Measurements from ENCODE around the gene MYRIP.
"Not testable (repeated sequence)": the region's sequence is repeated elsewhere in the genome, so short reads cannot be mapped to it uniquely, and the experiment has no call there.

MYRIP gene

DNA sequence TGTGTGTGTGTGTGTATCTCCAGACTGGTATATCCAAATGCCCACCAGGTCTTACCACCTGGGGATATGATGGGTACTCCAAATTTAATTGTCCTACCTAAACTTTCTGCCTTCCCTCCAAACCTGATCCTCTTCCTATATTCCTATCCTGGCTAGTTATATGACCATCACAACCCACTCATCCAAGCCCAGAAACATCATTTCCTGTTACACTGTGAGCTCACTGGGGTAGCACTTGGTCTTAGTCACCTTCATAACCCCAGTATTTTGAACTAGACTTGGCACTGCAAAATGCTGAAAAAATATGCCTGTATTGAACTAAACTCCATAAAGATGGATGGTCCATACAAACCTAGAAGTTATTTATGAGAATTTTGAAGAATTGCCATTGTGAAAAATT lies 321.3 kb downstream of the MYRIP start:
- no peak for DNase-seq (ENCODE audit: low read depth)

DNA sequence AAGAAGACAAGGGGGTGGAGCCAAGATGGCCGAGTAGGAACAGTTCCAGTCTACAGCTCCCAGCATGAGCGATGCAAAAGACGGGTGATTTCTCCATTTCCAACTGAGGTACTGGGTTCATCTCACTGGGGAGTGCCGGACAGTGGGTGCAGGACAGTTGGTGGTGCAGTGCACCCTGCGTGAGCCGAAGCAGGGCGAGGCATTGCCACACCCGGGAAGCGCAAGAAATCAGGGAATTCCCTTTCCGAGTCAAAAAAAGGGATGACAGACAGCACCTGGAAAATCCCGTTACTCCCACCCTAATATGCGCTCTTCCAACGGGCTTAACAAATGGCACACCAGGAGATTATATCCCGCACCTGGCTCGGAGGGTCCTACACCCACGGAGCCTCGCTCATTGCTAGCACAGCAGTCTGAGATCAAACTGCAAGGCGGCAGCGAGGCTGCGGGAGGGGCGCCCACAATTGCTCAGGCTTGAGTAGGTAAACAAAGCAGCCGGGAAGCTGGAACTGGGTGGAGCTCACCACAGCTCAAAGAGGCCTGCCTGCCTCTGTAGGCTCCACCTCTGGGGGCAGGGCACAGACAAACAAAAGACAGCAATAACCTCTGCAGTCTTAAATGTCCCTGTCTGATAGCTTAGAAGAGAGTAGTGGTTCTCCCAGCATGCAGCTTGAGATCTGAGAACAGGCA lies 324.6 kb downstream of the MYRIP start:
- not testable (repeated sequence) for DNase-seq (ENCODE audit: low read depth)

DNA sequence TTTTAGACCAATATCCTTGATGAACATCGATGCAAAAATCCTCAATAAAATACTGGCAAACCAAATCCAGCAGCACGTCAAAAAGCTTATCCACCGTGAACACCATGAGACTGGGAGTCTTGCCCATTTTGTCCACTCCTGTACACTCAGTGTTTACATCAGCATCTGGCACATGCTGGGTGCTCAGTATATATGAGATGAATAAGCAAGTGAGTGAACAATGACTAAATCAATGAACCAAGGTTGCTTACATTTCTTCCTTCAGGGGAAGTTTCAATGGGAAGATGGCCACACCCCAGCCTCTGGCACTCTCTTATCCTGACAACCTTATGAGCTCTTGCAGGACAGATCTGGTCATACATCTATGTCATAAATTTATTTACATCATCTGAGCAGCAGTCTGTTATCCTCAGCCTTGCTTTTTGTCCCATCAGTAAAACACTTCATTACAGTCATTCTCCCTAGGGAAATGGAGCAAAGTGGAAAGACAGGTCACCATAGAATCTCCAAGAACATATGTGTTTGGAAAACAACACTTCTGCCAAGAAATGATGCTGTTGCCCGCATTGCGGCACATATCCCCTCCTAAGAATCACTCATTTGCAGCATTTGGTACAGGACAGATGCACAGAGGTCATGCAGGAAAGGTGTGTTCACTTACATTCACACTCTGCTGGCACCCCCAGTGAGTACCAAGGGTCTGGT lies 328.3 kb downstream of the MYRIP start:
- DNase-seq (ENCODE audit: low read depth): no peak

DNA sequence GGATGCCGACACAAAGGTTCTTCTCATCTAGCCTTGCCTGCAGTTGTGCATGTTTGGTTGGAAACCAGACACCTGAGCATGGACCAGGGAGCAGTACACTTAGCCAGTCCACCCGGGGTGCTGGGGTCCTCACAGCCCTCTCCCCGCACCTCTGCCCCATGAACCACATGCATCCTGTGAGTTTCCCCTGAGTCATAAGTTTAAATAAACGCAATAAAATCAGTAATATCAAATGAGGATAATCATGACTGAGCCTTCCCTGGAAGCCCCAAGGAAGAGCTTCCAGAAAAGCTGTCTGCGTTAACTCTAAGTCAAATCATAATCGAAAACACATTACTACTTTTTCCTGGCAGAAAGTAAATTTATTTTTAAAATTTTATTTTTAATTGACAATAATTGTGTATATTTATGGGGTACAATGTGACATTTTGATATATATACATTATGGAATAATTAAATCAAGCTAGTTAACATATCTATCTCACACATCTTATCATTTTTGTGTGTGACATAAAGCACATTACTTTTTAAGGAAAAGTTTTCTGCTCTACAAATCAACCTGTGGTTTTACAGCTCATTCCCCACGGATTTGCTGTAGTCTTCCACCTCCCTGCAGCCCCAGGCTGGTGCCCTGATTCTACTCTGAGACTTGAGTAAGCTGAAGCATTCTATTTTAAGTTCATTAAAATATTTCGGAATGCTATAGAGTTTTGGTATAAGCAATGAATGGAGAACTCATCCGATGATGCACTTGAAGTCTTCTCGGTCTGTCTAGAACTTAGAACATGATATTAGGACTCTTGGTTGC lies 334.1 kb downstream of the MYRIP start:
- DNase-seq (ENCODE audit: low read depth): no peak

DNA sequence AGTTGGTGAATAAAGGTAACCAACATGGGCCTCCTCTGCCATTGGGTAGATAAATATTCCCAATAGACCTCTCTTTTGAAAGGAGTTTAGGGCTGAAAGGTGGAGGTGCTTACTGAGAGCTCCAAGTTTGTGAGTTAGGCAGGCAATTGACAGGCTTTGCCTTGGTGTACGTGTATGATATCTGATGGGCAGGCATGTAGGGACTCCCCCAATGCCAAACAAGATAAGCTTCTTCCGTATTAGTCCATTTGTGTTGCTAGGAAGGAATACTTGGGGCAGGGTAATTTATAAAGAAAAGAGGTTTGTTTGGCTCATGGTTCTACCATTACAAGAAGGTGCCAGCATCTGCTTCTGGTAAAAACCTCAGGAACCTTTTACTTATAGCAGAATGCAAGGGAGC lies 339.4 kb downstream of the MYRIP start:
- DNase-seq (ENCODE audit: low read depth): no peak

DNA sequence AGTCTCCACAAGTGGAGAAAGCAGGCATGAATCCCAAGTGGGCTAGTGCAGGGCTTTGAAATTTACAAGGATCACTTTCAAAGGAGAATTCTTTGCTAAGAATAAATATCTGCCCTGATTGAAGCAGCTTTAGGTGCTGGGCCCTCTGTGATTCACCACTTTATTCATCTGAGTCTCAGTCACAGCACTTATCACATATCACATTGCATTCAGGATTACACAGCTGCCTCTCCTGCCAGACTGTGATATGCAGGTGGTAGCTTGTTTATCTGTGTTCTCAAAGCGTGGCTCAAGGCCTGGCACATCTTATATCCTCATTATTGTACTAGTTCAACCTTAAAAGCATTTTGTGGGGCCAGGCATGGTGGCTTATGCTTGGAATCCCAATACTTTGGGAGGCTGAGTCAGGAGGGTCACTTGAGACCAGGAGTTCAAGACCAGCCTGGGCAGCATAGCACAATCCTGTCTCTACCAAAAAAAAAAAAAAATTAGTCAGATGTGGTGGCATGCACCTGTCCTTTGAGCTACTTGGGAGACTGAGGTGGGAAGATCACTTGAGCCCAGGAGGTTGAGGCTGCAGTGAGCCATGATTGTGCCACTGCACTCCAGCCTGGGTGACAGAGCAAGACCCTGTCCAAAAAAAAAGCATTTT lies 343.2 kb downstream of the MYRIP start:
- DNase-seq (ENCODE audit: low read depth): no peak

DNA sequence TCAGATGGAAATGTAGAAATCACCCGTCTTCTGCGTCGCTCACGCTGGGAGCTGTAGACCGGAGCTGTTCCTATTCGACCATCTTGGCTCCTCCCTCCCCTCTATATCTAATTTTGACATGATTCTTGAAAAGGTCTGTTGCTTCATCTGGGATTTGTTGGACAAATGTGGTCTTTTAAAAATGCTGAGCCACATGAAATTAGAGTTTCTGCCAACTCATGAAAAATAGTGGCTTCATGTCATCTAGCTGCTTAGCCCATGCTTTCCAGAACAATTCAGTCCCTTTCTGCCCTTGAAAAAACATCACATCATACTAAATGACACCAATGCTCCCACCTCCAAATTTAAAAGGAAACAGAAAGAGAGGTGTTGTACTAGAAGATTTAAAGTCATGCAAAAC lies 351.5 kb downstream of the MYRIP start:
- DNase-seq (ENCODE audit: low read depth): no peak

DNA sequence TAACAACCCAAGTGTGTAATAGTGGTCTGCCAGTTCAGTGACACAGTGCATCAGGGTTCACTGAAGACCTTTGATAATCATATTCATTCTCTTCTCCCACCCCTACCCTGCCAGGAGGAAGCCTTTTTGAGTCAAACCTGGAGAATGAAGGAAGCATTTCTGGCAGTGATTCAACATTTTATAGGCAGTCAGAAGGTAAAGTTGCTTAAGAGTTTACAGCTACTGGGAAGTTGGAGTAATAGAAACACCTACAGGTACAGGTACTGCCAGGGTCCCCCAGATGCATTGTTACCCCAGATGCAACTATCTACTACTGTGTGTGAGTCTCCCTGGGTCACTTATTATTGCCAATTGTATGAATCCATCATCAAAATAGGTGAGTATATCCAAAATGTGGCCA lies 353.2 kb downstream of the MYRIP start:
- no peak for DNase-seq (ENCODE audit: low read depth)

DNA sequence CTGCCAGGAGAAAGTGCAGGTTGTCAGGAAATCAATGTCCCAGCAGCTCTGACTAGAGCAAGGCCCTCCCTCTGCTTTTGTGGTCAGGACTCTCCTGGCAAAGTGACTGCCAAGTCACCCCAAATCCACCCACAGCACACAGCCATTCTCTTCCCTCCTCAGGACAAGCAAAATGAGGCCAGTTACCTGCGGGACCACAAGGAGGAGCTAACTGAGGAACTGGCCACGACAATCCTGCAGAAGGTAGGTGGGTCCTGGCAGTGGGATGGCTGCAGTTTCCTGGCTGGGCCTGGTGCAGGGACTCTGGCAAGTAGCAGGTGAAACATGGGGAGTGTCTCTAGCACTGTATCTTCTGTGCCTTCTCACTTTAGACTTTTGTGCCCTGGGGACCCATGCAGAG lies 357.6 kb downstream of the MYRIP start:
- no peak for DNase-seq (ENCODE audit: low read depth)

DNA sequence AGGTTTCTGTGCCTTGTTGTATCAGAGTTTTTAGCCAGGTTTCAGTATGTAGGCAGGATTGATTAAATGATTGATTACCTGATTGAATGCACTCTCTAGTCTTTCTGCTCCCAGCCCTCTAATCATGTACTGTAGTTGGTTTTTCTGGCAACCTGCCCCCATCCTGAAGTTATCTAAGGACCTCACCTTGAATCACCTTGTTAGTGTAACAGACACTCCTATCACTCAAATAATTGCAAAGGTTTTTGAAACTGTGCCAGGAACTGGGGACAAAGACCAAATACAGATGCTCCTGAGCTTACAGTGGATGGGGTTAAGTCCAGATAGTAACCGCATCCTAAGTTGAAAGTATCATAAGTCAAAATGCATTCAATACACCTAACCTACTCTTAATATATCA lies 358.5 kb downstream of the MYRIP start:
- no peak for DNase-seq (ENCODE audit: low read depth)

DNA sequence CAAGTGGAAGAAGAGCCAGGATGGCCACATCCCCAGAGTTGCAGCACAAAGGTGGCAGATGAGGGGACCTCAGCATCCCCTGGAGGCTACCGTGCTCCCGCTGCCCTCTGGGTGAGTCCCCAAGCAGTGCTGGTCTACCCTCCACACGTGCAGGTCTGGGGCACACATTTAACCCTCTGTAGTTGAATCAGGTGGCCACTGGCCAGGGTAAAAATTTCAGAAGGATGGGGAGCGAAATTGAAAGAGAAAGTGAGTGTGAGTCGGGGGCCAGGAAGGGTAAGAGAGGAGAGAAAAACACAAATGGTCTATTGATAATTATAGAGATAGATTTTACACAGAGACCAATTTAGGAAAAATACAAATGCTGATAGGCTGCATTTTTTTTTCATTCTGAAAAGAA lies 360.6 kb downstream of the MYRIP start:
- no peak for DNase-seq (ENCODE audit: low read depth)

DNA sequence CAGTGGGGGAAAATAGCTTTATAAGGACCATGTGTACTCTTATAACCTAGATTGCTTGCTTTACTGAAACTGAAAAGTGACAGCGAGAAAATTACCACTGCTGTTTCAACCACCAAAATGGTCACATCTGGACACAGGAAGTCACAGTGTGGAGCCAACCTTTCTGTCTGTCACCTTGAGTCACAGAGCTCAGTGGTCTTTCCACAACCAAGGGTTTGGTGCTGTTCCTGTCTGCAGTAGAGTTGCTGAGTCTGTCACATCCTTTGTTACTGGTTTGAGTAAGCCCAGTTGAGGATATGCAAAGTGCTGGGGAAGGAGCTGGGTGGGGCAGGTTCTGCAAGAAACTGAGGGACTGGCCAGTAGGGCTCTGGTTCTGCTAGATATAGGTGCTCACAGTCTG lies 361.0 kb downstream of the MYRIP start:
- DNase-seq (ENCODE audit: low read depth): no peak

DNA sequence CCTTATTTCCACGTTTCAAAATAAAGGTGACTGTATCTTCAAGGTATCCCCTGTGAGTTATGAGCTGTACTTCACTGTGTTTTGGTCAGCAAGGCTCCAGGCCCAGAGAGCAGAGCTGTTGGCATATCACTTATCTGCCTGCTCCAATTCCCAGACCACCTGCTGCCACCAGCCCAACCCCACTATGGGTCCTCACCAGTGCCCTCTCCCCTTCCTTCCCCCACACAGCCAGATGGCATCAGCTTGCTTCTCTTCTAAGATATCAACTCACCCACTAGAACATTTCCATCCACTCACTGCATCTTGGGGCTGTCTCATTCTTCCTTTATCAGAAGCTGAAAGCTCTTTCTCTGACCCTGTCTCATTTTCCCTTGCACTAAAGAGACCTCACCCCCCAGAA lies 363.2 kb downstream of the MYRIP start:
- no peak for DNase-seq (ENCODE audit: low read depth)

DNA sequence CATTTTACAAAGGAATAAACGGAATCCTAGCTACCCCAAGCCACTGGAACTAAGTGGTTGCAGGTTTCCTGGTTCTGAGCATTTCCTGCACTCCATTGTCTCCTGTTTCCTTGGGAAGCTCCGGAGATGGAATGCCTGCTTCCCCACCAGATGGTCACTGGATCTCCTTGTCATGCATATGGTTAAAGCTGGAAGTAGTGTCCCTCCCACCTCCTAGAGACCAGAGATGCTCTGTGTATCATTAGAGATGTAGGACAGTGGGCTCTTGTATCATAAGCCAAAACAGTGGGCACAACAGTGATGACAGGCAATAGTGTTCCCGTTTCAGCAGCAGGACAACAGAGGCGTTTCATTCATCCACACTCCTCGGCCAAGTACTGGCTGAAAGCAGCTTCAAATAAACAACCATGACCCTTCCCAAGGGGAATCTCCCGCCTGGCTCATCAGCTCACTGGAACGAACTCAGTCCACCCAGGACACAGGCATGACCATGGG lies 363.9 kb downstream of the MYRIP start:
- DNase-seq (ENCODE audit: low read depth): no peak

DNA sequence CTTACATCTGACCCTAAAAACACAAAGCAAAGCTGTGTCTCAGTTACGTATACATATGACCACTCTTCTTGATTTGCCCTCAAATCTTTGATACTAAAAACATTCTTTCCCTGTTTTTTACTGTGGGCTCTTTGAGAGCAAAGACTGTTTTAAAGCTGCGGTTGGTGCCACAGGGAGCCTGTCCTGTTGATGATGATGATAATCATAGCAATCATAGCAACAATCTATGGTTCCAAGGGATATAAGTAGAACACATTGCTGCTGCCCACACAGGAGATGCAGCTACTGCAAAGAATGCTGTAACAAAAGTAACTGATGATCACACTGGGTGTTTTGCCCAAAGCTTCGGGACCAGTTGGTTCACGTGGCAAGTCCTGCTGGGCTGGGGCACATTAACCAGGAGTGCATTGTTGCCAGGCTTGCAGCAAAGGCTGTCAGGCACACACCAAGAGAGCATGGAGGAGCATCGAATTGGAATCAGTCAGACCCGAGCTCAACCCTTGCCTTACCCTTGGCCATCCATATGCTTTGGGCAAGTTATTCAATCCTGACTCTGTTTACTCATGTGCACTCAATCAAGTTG lies 368.7 kb downstream of the MYRIP start:
- no peak for DNase-seq (ENCODE audit: low read depth)

DNA sequence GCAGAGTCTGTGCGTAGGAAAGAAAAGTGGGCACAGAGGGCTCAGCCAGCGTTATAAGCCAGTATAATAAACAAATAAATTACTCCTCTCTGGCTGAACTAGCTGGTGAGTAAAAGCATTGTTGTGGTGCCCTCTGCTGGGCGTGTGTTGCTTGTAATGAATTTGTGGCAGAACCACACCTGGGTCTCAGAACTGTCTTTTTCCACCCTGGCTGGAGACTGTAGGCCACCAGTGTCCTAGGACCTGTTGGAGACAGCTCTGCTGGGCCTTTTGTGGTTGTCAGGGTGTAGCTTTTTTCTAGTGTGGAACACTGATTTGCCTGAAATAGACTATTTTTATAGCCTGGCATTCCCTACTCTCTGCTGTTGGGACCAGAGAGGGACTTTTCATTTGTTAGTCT lies 369.6 kb downstream of the MYRIP start:
- DNase-seq (ENCODE audit: low read depth): peak; percentile 58

DNA sequence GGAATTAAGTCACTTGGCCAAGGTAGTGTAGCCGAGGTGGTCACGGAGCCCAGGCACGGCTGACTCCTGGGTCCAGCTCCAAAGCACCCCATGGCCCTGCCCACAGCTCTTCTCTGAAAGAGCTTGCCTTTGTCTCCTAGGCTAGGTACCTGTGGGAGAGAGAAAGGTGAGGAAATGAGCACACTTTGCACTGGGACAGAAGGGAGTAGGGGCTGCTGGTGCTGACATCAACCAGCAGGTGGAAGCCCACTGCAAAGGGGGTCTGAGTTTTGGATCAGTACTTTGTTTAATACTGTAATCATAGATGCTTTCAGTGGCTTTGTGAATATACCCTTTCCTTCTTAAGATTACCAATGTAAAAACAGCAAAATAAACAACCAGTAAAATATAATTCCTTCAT lies 371.8 kb downstream of the MYRIP start:
- DNase-seq (ENCODE audit: low read depth): no peak

DNA sequence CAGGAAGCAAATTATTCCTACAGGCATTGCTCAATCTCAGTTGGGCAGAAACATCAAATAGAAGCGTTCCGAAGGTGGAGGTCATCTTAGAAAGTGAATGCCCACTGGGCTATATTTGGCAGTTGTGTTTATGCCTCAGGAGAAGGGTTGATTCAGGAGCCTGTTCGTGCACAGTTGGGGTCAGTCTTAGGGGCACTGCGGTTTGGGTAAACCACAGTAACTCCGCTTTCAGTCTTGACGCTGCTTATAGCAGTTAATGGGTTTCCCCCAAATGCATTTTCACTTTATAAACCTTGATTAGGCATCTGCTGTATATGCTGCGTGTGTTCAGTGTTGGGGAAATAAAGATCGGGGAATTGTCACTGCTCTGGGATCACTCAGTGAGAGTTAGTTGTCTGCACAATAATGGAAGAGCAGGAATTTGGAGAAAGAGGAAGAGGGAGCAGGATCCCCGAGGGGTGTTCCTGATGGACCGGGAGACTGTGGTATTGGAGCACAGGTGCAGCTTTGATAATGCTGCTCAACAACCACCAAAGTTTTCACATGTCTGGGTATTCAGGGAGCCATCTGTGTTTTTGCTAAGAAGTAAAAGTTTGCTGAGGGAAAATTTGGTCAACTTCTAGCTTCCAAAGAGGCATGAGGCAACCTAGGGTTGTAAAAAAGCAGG lies 375.8 kb downstream of the MYRIP start:
- DNase-seq (ENCODE audit: low read depth): no peak

DNA sequence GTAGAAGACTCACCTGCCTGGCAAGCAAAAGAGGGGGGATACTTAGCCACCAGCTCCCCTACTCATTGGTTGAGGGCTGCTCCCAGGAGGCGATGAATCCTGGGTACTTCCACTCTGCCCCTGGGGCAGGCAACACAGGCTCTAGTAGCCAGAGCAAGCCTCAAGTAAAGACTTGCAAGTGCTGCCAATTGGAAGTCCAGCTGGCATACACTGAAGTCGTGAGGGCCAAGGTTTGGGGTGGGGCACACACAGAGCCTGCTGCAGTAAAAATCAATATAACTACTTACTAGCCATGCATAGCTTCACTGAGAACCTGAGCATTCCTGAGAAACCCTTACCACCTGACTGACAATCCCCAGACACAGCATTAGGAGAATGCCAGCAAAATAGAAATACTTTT lies 377.1 kb downstream of the MYRIP start:
- no peak for DNase-seq (ENCODE audit: low read depth)

DNA sequence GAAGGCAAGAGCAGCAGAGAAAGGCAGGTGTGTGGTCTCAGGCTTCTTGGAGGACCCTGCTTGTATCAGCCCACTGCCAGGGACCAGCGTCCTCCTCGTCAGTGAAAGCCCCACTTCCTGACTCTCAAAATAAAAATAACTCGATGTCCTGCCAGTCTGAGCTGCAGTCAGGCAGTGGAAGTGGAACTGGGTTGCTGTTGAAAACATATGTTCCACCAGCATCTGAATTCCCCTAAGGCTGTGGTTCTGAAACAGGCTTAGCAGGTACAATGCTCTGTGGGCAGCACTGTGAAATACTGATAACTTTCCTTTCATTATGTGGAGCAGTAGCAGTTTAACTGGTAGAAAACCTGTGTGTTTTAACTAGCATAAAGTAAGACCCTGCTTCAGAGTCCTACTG lies 378.5 kb downstream of the MYRIP start:
- no peak for DNase-seq (ENCODE audit: low read depth)

DNA sequence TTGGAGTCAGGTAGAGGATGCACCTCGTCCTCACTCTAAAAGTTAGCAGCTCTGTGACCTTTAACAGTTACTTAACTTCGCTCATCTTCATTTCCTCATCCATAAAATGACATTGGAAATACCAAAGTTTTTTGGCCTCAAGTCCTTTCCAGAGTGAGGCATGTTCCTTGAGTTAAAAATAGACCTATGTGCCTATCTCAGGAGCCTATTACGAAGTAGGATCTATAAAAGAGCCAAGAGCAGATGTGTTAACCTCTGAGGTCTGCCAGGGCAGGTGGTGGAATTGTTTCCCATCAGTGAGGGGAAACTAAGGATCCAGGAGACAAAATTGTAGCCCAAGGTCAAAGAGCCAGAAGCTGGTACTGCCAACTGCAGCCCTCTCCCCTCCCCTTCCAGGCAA lies 379.7 kb downstream of the MYRIP start:
- no peak for DNase-seq (ENCODE audit: low read depth)

DNA sequence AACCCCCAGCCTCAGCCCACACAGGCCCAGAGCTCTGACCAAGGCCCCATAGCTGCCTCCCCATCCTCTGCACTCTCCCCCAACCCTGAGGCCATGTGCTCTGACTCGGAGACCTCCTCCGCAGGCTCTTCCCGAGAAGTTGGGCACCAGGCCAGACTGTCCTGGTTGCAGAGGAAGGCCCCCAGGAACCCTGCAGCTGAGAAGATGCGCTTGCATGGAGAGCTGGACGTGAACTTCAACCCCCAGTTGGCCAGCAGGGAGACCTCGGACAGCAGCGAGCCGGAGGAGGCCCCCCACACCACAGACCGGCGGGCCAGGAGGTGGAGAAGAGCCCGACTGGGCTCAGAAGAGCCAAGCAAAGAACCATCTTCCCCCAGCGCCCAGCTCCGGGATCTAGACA lies 380.6 kb downstream of the MYRIP start:
- no peak for DNase-seq (ENCODE audit: low read depth)
